AML-193 (cell line): ENCODE measurements around the gene SMARCB1.

Source experiments
- DNase-seq, 2 experiments: peaks; one replicate each; lab custom pipeline; 2025; lab: John Stamatoyannopoulos, UW

SMARCB1 gene

DNA sequence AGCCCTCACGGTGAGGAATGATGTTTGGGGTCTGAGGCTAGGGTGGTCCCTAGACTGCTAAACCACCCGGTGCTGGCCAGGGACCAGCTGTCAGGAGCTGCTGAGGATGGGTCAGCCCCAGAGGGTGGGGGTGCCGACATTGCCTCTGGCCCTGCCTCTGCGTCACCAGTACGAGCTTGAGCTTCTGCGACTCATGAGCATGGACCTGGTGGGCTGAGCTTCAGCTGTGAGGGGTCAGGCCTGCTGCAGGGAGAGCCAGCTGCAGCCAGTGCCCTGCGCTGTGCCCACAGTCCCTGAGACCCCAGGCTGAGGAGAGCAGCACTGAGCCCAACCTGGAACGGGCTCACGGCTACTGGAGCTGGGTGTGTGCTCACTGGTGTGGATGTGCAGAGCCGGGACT, 45.0 kb downstream of the SMARCB1 start:
- no peak for DNase-seq

DNA sequence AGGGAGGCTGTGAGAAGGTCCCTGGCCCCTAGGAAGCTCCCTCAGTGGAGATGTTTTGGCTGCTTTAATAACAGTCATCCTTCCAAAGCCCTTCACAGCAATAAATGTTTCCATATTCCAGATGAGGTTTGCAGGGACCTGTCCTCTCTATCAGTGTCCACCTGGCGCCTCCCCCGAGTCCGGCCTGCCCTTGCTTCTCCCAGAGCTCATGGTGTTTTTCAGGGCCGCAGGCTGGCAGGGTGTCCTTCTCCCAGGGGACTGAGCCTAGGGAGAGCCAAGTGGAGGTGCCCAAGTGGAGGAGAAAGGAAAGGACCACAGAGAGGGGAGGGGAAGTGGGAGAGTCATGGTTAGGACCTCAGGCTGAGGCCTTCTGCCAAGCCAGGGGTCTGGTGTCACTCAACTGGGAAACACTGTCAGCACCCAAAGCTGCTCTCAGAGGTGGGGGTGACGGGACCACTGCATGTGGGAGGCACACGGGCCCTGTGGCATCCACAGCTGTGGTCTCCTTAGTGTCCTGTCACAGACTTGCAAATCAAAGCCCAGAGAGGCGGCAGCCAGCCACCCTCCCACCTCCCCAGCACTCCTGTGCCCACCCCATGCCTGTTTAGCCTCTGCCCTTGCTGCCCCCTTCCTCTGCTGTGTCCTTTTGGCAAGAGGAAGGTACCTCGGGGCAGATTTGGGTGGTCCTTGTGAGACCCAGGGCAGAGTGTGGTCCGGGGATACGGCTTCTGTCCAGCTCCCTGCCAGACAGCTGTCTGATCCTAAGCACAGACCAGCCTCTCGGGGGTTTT, 45.7 kb downstream of the SMARCB1 start:
- DNase-seq, result no peak

GRCh38 chr22:23833017-23833751, 46.4 kb downstream of the SMARCB1 start:
- no peak for DNase-seq

DNA sequence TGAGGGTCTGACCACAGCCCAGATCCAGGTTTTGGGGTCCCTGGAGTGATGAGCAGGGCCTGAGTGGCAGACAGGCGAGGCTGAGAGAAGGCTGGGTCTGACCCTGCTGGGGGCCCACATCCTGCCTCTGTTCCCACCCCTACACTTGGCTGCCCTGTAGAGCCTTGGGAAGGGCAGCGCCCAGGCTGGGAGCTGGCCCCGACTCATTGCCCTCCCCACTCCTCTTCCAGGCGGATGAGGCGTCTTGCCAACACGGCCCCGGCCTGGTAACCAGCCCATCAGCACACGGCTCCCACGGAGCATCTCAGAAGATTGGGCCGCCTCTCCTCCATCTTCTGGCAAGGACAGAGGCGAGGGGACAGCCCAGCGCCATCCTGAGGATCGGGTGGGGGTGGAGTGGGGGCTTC, 47.1 kb downstream of the SMARCB1 start:
- DNase-seq, result no peak

- DNase-seq, result no peak
These were observed 47.6 kb downstream of the SMARCB1 start for GRCh38 chr22:23834406-23834792.

GRCh38 chr22:23834793-23835483, 48.2 kb downstream of the SMARCB1 start:
- no peak for DNase-seq

GRCh38 chr22:23835484-23836144, 48.8 kb downstream of the SMARCB1 start:
- no peak for DNase-seq

GRCh38 chr22:23836281-23836680, 49.5 kb downstream of the SMARCB1 start:
- no peak for DNase-seq

DNA sequence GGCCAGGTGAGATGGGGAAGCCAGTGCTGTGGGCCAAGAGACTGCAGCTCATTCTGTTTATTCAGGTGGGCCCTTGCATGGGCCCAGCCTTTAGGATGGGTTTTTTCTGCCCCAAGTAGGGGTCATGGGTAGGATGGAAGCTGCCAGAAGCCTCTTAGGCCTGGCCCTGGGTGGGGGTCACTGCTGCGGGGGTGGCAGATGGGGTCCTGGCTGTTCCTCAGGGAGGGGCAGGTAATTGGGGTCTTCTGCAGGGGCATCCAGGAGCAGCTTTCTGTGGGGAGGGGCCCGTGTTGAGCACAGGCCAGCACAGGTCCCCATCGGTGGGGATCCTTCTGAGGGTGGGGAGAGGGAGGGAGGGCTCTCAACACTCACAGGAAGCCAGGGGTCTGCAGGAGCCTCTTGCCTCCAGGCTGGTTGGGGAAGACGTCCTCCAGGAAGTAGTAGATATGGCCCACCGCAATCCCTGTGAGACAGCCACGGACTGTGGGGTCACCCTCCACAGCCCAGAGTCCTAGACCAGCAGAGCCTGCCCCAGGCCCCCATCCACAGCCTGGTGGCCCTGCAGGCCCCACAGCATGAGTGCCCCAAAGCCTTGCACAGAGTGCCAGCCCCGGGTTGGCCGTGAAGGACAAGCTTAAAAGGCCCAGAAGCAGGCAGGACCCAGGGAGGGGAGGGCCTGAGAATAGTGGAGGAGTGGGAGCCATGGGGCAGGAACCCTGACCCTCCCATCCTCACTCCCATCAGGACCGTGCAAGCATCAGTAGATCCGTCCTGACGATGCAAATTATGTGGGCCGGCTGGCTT, 50.1 kb downstream of the SMARCB1 start:
- DNase-seq, result no peak

DNA sequence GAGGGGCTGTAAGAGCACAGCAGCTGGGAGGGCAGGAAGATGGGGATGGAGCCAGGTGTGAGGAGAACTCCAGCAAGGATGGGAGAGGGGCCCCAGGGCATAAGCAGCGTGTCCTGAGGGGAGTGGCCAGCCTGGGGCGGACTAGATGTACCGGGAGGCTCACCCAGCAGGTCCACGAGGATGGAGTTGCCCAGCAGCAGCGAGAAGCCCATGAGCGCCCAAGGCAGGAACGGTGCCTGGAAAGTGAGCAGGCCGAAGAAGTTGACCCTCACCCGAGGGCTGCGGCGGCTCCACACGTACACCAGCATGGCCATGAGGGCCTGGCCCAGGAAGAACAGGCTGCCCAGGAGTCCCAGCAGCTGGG, 50.7 kb downstream of the SMARCB1 start:
- DNase-seq, result no peak

GRCh38 chr22:23837911-23838680, 51.3 kb downstream of the SMARCB1 start:
- no peak for DNase-seq

DNA sequence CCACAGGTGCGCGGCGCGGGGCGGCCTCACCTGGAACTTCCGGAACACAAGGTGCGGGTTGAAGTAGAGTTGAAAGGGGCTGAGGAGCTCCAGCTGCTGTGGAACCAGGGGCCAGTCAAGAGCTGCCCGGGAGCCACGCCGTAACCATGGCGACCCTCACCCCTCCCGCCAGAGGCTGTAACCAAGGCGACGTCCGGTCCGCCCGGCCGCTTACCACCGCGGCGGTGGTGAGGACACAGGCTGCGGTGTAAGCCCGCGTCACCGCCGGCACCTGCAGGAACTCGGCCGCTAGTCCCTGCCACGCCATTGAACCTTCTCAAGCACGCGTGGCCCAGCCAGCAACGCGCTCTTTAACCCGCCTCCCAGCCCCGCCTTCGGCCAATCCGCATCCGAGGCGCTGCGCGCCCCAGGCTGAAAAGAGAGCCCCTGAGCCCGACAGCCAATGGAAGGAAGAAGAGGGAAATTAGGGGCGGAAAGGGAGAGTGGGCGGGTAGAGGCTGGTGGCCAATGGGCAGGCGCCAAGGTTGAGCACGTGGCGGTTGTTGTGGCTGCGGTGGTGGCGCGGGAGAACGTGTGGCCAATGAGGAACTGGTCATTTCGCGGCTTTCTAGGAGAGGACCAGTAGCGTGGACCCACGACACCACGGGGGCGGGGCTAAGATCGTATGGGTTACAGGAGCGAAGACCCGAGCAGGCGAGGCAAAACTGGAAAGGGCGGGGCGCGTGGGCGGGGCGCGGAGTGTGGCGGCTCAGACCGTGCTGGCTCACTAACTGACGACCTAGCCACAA, 52.1 kb downstream of the SMARCB1 start, which contains the start of gene DERL3:
TSS of gene DERL3 (minus strand) at position 326 of the 788 bp plus-strand sequence. CDS start at position 307, 19 bp downstream.
- DNase-seq, result peak; percentile 84 to 87

- DNase-seq, result no peak
These were observed 53.3 kb downstream of the SMARCB1 start for GRCh38 chr22:23840026-23840425.

GRCh38 chr22:23841292-23841691, 54.5 kb downstream of the SMARCB1 start:
- DNase-seq, result no peak

- no peak for DNase-seq
These were observed 55.1 kb downstream of the SMARCB1 start for GRCh38 chr22:23841736-23842445.

DNA sequence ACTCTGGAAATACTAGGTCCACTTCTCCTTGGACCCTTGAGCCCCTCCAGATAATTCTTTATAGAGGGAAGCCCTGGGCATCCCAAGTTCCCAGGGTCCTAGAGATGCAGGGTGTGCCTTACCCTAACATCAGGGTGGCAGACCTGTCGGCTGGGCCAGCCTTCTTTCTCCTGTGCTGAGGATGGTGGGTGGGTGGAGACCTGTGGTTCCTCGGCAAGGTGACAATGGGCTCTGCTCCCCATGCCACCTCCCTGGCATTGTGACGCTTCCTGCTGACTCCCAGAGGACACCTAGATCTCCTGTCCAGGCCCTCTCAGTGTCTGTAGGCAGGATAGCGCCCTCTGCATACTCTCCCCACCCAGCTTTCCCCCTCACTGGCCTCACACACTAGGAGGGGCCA, 55.8 kb downstream of the SMARCB1 start:
- DNase-seq, result no peak

DNA sequence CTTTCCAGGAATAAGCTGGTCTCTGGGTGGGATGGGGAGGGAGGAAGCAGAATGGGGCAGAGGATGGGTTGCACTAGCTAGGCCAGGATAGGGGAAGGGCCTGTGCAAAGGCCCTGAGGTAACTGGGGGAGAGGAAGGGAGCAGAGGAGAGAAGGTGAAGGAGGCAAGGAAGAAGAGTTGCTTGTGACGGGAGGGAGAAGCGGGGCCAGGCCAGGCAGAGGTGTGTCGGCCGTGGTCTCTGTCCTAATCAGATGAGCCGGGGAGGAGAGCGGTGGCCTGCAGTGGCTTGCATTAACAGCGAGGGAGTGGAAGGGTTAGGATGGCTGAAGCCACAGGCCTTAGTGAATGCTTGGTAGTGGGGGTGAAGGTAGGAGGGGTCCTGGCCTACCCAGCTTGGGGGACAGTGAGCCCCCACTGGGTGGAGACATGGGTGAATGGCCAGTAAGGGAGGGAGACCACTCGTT, 58.0 kb downstream of the SMARCB1 start:
- no peak for DNase-seq

GRCh38 chr22:23845265-23846080, 58.7 kb downstream of the SMARCB1 start:
- no peak for DNase-seq
